Measurements from ENCODE around the gene PHLDA2.
"Not testable (repeated sequence)": the region's sequence is repeated elsewhere in the genome, so short reads cannot be mapped to it uniquely, and the experiment has no call there.

Gene PHLDA2

DNA sequence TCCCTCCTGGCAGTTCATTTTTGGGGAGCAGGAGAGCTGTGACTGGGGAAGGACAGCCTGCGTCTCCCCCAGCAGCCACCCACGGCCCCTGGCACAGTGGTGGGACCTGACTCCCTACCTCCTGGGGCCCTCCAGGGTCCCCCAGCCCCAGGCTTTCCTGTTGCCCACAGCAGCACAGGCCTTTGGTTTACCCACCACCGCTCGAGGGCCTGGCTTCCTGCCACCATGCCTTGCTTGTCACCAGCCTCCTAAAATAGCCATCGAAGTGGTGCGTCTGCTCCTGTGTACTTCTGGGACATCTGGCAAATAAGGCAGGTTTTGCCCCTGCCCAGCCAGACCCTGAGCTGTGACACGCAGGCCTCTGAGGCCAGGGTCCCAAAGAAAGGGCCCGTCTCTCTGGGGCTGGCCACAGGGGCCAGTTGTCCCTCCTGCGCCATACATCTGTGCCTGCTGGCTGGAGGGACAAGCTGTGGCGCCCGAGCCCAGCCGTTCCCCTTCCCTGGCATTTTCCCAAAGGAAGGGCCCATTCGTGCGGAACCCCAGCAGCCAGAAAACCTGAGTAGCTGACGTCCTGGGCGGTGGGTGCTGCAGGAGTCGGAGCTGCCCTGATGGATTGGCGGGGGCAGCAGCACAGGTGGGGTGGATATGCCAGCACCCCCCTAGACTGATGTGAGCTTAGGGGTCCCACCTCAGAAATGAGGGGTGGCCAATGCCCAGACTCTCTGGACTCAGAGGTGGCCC is 14.6 kb downstream of the PHLDA2 start:
- peak; percentile 48 for DNase-seq (ENCODE audit: low spot score)

DNA sequence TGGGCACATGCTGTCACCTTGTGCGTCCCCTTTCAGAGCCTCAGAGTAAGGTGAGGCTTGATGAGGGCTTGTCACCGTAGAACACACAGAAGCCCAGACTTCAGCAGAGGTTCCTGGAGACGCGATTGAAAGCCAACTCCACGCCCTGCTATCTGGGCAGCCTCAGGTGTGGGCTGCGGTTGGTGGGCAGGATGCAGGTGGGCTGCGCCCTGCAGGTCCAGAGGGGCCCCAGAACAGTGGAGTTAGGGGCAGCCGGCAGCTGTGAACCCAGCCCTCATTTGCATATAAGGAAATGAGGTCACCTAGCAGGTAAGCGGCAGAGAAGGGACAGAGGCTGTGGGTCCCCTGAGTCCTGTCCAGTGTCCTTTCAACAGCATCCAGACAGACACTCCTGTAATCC is 15.4 kb downstream of the PHLDA2 start:
- DNase-seq (ENCODE audit: low spot score) = peak; percentile 28

DNA sequence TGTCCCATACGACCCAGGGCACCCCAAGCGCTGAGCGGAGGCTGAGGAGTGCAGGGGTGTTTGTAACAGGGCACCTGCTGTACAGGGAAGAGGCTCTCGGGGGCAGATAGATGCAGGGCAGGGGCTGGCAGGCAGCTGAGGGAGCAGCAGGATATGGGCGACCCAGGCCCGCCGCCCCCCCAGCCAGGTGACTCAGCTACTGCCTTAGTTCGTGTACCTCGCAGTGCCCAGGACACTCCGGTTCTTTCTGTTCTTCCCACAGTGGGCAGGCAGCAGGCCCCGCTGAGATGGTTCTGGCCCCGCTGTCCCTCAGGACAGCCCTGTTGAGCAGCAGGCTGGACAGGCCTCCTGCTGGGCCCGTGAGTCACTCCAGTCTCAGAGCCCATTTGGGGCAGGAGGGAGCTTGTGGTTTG is 16.2 kb downstream of the PHLDA2 start:
- DNase-seq (ENCODE audit: low spot score) = no peak

DNA sequence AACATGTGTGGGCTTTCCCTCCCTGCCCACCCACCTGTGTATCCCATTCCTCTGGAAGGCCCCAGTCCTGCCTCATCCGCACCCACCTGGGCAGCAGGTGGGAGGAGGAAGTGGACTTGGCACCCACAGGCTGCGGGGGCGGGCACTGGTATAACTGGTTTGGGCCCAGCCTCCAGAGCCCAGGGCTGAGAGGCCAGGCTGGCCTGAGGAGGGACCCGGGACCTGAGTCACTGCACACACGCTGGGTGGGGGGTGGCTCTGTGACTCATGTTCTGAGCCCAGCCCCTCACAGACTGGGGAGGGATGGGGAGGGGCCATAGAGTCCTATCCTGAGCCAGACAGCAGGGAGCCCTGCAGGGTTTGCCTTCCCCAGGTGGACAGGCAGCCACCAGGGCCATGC is 16.7 kb downstream of the PHLDA2 start:
- DNase-seq (ENCODE audit: low spot score) = no peak

DNA sequence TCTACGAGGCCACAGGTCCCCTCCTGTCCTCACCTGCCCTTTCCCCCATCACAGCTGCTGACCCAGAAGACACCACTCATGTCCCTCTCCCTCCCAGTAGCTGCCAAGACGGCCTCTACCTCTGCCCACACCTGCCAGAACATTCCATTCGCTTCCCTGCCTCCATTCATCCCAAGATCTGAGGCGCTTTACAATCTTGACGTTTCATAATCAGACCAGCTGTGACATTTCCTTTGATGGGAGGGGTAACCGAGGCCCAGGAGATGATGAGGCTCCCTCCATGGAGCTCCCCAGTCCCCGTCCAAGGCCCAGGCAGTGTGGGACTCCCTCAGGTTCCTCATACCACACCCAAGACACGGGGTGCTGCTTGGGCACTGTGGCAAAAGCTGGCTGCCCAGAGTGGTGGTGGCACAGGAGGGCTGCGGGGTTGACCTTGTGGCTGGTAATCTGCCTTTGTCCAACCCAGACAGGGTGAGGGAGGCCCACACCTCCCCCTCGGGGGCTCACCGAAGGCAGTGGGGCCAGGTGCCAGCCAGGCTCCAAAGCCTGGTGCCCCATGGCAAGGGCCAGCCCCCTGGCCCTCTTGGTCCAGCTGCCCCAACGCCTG is 17.3 kb downstream of the PHLDA2 start:
- DNase-seq (ENCODE audit: low spot score) = no peak

DNA sequence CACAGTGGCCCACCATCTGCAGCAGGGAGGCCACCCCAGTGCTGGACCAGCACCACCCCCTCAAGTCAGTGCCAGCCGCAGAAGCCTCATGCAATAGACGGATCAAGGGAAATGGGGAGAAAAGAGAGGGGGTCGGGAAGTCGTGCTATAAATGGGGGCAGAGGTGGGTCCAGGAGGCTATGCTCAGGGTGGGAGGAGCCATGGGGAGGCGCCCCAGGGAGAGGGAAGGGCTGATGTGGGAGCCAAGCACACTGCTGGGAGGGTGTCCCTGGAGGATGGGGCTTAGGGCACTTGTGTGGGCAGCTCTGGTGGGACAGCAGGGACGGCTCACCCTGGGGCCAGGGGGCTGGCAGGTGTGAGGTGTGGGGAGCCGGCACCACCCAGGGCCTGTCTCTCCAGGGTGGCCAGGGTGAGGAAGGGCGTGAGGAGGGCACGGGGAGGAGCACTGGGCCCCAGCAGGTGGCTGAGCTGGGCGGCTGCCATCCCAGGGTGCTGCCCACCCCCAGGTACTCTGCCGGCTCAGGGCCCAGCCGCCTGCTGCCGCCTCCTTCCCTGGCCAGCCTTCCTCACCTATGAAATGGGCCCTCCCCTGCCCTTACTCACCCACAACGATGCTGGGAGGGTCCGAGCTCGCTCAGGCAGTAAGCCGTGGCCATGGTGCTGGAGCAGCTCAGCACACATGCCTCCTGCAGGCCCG is 18.0 kb downstream of the PHLDA2 start:
- no peak for DNase-seq (ENCODE audit: low spot score)

DNA sequence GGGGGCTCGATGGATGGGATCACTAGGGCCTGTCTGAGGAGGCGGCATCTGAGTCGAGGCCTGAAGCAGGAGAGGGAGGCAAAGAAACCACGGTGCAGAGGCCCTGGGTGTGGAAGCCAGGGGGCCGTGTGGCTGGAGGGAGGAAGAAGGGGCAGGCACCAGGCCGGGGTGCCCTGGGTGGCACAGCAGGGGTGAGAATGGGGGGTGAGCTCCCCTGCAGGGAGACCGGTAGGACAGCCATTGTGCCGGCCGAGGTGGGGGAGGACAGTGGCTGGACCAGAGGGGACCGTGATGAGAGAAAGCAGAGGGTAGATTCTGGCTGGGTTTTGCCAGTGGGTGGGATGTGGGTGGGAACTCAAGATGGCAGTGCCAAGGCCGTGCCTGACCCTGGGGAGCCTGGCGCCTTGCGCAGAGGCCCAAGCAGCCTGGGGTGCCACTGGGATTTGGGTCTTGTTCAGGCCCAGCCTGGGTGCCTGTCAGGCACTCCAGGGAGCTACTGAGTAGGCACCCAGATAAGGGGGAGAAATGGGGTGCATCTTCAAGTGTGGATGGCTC is 18.7 kb downstream of the PHLDA2 start:
- DNase-seq (ENCODE audit: low spot score) = no peak

DNA sequence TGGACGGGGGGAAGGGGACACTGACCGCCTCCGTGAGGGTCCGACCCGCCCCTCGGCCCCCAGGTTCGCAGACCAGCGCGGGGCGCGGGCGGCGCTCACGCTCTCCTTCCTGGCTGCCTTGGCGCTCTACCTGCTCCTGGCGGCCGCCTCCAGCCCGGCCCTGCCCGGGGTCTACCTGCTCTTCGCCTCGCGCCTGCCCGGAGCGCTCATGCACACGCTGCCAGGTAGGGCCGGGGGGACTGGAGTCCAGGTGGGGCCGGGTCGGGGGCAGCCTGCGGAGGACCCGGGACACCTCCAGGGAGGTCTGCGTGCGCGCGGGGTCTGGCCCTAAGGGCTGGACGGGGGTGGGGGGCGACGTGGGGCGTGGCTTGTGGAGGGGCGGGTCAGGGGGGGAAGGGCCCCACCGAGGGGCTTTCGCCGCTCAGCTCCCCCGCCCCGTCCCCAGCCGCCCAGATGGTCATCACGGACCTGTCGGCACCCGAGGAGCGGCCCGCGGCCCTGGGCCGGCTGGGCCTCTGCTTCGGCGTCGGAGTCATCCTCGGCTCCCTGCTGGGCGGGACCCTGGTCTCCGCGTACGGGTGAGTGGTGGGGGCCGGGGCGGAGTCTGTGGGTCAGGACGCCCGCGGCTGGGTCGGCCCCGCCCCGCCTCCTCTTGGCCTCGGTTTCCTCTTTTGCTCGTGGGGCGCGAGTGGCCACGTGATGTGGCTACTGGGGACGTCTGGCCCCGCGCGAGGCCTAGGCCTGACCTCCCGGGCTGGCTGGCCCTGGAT is 19.9 kb downstream of the PHLDA2 start:
- DNase-seq (ENCODE audit: low spot score) = no peak

DNA sequence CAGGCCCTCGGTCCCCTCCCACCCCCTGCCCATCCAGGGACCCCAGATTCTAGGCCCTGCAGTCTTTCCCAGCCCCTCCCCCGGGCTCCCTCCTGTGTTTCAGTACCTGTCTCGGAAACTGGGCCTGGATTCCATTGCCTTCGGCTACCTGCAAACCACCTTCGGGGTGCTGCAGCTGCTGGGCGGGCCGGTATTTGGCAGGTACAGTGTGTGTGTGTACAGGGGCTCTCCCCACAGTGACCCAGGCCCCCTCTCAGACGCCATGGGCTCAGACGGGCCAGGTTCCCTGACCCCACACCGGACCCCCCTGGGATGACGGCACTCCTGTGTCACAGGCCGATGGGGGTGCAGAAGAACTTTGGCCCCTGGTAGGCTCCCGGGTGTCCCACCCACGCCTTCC is 21.1 kb downstream of the PHLDA2 start:
- DNase-seq (ENCODE audit: low spot score) = no peak

DNA sequence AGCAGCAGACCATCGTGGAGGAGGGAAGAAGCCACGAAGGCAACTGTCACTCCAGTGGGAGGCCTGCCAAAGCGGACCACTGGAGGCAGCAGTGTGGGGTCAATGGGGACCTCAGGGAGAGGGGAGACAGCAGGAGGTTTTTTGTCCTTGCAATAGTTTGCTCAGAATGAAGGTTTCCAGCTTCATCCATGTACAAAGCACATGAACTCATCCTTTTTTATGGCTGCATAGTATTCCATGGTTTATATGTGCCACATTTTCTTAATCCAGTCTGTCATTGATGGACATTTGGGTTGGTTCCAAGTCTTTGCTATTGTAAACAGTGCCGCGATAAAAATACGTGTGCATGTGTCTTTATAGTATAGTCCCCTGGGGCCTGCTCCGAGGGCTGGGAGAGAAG is 23.9 kb downstream of the PHLDA2 start:
- DNase-seq (ENCODE audit: low spot score) = not testable (repeated sequence)

DNA sequence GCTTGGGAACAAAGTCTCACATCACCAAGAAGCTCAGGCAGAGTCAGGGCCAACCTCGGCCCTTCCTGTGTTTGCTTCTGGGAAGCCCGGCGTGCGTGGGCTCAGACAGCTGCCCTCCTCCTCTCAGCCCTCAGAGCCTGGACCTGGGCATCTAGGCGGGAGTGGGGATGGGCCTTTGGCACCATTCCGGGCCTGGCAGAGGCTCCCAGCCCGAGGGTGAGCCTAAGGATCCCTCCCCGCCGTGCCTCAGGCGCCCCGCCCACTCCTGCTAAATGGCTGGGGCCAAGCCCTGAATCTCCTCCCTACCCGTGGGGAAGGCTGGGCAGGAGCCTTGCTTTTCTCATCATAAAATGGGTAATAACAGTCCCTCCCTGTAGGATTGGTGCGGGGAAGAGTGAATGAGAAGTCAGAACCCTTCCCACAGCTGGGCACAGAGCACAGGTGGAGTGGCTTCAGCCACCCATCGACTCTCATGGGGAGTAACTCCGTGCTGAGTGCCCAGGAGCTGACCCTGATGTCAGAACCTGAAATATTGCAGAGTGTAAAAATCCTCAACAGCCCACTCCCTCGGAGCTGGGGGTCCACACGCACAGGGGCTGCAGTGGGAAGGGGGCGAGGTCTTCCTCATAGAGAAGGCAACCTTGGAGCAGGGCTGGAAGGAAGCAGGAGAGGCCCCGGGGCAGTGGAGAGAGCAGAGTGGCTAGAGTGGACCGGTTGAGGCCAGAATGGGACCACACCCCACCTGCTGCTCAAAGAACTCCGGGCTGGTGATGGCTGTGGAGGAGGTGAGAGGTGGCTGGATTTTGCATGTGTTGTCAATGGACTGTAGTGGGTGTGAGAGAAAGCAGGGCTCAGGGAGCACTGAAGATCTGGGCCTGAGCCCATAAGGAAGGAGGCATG is 24.8 kb downstream of the PHLDA2 start:
- no peak for DNase-seq (ENCODE audit: low spot score)

DNA sequence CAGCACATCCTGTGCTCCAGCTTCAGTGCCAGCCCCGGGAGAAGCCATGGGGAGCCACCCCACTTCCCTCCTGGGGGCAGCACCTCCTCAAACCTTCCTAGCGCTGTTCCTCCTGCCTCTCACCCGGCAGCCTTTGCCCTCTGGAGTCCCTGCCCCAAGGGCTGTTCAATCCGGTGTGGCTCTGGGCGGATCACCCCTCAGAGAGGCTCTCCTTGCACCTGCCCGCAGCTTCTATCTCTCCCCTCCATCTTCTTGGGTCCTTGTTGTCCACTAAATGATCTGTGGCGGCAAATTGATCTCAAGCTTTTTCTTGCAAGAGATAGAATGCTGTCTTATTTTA is 25.6 kb downstream of the PHLDA2 start:
- no peak for DNase-seq (ENCODE audit: low spot score)

DNA sequence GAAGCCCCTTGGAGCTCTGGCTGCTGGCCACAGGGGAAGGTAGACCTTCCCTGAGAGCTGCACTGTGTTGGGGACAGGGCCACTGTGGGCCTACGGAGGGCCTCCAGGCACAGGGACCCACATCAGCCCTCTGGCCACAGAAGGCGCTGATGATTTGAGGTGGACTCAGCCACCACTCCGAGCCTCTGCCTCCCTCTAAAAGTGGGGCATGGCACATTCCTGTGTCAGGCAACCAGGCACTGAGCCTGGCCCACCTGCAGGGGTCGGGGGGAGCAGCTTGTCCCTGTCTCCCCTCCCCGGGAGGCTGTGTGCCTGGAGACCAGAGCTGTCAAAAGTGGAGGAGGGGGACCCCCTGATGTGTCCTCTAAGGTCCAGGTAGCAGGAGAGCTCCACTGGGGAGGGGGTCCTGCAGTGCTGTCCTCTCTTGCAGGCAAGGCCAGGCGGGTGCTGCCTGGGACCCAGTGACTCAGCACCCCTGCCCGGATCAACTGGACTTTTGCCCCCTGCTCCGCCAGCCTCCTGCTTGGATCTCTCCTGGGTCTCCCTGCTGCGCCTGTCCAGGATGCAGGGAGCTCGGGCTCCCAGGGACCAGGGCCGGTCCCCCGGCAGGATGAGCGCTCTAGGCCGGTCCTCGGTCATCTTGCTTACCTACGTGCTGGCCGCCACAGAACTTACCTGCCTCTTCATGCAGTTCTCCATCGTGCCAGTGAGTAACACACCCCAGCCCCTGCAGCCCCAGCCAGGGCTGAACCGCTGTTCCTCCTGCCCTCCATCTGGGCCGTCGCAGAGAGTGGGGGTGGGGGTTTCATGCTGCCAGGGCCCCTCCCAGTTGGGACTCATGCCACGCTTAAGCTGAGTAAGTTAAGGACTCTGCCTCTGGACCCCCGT is 26.2 kb downstream of the PHLDA2 start:
- no peak for DNase-seq (ENCODE audit: low spot score)

DNA sequence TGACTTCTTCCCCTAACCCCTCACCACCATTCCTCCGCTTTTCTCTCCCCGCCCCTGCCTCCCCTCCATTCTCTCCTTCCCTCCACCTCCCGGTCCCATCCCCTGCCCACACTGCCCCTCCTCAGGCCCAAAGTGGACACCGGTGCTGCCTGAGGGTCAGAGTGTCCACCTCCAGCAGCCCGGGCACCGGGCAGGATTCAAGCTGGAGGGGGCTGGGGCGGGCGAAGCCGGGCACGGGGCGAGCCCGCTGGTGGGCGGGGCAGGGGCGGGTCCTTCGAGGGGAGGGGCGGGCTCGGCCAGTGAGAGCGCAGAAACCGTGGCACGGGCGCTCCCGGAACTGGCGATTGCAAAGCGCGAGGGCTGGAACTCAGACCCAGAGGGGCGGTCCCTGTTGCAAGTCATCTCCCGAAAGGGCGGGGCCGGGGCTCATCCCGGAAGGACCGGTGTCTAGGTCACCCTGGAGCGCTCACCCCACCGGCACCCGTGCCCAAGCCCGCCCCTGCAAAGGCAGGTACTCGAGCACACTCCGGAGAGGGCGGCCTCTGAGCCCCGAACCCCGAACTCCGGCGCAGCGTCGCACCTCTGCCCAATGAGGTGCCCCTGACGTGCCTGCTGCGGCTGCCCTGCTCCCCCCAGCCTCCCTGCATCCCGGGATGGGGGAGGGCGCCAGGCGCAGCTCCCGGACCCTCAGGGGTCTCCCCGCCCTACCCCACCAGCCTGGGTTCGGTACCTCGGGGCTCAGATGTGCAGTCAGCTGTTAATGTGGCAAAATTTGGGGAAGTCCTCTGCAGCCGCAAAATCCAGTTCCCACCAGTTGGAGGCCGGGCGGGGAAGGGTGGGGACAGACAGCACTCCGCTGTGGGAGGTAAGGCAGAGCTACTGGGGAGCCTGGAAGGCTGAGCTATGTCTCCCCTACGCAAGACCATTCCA is 27.1 kb downstream of the PHLDA2 start:
- peak; percentile 93 for DNase-seq (ENCODE audit: low spot score)

DNA sequence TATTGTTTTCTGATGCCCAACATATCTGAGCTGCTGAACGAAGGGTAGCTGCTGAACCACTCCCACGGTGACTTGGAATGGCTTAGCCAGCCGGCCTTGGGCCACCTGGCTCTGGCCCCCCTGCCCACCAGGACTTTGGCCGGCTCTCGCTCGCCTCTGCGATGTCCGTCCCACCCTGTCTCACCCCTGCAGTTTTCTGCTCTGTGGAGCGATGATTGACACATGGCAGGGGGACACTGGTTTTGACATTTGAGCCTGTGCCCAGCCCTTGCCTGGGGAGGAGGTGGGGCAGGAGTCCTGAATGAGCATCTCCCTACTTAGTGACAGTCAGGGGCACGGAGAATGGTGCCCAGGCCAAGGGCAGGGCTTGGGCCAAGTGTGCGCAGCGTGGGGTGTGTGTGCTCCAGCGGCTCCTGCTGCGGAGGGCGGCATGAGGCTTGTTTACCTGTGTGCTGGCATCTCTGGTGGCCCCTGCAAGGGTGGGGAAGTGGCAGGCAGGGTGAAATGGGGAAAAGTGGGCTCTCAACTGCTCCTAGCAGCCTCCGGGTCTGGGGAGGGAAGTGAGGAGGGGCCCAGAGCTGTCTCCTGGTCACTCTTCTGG is 27.9 kb downstream of the PHLDA2 start:
- DNase-seq (ENCODE audit: low spot score) = no peak

DNA sequence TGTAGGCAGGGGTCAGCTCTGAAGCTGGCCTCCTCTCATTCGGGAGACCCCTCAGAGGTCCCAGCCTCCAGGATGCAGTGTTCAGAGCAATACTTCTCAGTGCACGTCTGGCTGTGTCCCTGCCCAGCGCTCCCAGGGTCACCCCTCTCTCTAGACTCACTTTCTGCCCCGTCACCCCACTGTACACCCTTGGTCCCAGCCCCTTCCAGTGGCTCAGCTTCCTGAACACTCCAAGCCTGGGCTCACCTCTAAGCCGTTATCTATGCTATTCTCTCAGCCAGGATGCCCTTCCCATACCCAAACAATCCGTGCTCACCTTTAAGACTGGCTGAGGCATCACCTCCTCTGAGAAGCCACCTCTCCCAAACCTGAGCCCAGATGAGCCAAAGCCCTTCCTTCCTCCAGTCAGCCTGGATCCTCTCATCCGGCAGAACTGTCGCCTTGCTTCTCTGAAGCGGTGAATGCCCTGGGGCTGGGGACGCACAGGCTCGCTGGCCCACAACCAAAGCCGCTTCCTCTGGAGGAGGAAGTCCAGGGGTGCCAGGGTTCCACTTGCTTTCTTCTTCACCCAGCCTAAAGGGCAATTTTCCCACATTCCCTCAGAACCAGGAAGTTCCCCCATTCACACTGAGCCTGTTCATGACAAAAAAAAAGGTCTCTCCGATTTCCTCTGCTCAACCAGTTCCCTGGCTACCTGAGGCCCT is 30.0 kb downstream of the PHLDA2 start:
- DNase-seq (ENCODE audit: low spot score) = no peak

DNA sequence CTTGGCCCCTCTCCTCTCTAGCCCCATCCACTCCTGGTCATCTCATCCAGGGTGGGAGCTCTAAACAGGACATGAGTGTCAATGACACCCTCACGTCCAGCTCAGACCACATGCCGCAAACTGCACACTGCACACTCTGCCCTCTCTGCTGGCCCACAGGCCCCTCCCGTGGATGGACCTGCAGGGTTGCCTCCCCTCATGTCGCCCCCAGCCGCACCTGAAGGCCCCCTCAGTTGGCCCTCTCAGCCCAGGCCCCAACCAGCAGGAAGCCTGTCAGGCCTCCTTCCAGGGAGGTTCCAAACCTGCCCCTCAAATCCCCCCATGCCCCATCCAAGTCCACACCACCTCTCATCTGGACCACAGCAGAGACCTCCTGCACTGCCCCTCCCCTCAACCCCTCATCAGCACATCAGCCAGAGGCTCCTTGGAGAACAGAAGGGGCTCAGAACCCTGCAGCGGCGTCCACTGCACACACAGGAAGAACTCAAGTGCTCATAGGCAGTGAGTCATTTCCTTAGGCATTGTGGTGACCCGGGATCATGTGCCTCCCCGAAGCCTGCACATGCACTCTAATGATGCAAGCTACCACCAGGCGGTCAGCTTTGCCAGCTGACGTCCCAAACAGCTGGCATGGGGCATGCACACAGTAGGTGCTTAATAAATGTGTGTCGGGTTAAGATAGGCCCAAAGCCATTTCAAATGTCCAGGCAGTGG is 30.7 kb downstream of the PHLDA2 start:
- no peak for DNase-seq (ENCODE audit: low spot score)

DNA sequence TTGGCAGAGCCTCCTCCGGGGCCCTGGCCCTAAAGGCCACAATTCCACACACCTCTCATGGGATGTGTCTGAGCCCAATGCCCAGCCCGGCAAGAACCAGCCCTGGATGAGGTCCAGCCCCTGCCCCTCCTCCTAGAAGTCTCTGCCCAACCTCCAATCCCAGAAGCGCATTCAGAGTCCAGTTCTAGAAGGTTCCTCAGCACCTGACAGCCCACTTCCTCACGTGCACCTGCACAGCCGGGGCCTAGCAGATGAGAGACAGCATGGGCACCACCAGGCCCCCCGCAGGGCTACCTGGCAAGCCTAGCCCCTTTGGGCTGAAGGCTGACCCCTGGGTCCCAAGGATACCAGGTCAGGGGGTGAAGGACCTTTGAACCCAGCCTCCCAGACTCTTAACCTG is 32.2 kb downstream of the PHLDA2 start:
- no peak for DNase-seq (ENCODE audit: low spot score)
